ENCODE measurements around the gene OLFM1. TPM values are rescaled to one million over a fixed set of nuclear protein-coding genes. Genes with fewer than 3 reads are reported as not detected.
"Not testable (repeated sequence)": the region's sequence is repeated elsewhere in the genome, so short reads cannot be mapped to it uniquely, and the experiment has no call there.

Gene OLFM1
- total RNA-seq, 2 experiments from 2014 or later, result not detected

DNA sequence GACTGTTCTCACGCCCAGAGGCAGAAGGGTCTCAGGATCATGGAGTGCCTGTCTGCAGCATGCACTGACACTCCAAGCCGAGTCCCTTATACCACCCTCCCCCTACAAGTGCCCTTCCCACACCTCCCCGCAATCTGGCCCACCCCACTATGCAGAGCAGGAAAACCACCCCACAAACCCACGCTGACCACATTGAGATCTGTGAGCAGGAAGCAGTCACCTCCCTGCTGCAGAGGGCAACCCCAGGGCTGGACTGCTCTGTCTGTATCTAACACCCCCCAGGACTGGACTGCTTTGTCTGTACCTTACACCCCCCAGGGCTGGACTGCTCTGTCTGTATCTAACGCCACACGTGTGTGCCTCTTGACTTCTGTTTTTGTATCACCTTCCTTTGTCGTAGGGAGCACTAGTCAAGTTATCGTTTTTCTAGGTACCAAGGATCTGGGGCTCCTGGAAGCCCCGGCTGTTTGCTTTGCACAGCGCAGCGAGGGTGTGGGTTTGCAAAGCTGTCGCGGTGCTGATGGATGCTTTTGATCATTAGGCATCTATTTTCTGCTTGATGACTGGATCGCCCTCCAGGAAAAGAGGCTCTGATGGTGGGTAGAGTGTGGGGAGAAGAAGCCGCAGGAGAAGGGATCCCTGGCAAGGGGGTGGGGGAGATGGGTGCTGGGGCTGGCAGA, 21.5 kb downstream of the OLFM1 start:
- H3K4me1 Mint-ChIP-seq (ENCODE audit: low read depth), result peaks cover 10% of the 10 kb centered on the region
- H3K9me3 Mint-ChIP-seq (ENCODE audit: insufficient read depth), result no peaks in the 10 kb centered on the region
- ChIA-PET CTCF (no interaction called here), POLR2A (no interaction called here)
- H3K27me3 Mint-ChIP-seq (ENCODE audit: low read depth), result peaks cover 19% of the 10 kb centered on the region
- H3K36me3 Mint-ChIP-seq (ENCODE audit: low read depth), result no peaks in the 10 kb centered on the region
- DNase-seq (peak; percentile 44), ATAC-seq (no peak)
- no peak overlapping the region for H3K4me3 Mint-ChIP-seq
- H3K27ac Mint-ChIP-seq, result no peak overlapping the region

GRCh38 chr9:135109650-135110049, 22.2 kb downstream of the OLFM1 start:
- Mint-ChIP-seq H3K36me3 (ENCODE audit: low read depth) (no peaks in the 10 kb centered on the region), H3K4me3 (no peak overlapping the region), H3K4me1 (ENCODE audit: low read depth) (peaks cover 10% of the 10 kb centered on the region), H3K27ac (no peak overlapping the region), H3K9me3 (ENCODE audit: insufficient read depth) (no peaks in the 10 kb centered on the region), H3K27me3 (ENCODE audit: low read depth) (peaks cover 19% of the 10 kb centered on the region)
- DNase-seq (no peak), ATAC-seq (no peak)
- ChIA-PET POLR2A (no interaction called here), CTCF (no interaction called here)

DNA sequence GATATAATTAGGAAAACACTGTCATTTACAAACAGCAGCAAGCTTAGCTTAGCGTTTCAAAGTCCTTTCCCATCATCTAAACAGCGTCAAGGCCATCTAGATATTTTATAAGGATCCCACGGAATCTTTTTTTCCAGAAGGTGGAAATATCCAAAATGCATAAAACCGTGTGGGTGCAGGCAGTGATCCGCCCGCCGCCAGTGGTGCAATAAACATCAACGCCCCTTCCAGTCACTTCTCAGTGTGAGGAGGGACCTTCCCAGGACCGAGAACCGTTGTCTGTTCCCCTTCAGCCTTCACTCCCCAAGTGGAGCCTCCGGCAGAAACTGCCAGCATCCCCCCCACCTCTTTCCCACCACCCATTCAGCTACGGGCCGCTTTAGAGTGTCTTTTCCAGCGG, 22.9 kb downstream of the OLFM1 start:
- peaks cover 19% of the 10 kb centered on the region for H3K27me3 Mint-ChIP-seq (ENCODE audit: low read depth)
- ChIA-PET CTCF (interaction anchor here (0.6 kb wide), 1 partner anchor 54 kb away, joined by 3 read pairs; no protein-coding TSS in a partner anchor), POLR2A (no interaction called here)
- H3K4me3 Mint-ChIP-seq, result no peak overlapping the region
- H3K36me3 Mint-ChIP-seq (ENCODE audit: low read depth), result no peaks in the 10 kb centered on the region
- ATAC-seq (no peak), DNase-seq (no peak)
- no peaks in the 10 kb centered on the region for H3K9me3 Mint-ChIP-seq (ENCODE audit: insufficient read depth)
- H3K27ac Mint-ChIP-seq, result no peak overlapping the region
- H3K4me1 Mint-ChIP-seq (ENCODE audit: low read depth), result peaks cover 10% of the 10 kb centered on the region

- ATAC-seq; H3K9me3 Mint-ChIP-seq (ENCODE audit: insufficient read depth); CTCF ChIA-PET; H3K27ac Mint-ChIP-seq; POLR2A ChIA-PET; H3K4me1 Mint-ChIP-seq (ENCODE audit: low read depth); DNase-seq; H3K36me3 Mint-ChIP-seq (ENCODE audit: low read depth); H3K4me3 Mint-ChIP-seq: not testable (repeated sequence)
- H3K27me3 Mint-ChIP-seq (ENCODE audit: low read depth), result peaks cover 19% of the 10 kb centered on the region
Measured at GRCh38 chr9:135111600-135111999, 24.1 kb downstream of the OLFM1 start.

DNA sequence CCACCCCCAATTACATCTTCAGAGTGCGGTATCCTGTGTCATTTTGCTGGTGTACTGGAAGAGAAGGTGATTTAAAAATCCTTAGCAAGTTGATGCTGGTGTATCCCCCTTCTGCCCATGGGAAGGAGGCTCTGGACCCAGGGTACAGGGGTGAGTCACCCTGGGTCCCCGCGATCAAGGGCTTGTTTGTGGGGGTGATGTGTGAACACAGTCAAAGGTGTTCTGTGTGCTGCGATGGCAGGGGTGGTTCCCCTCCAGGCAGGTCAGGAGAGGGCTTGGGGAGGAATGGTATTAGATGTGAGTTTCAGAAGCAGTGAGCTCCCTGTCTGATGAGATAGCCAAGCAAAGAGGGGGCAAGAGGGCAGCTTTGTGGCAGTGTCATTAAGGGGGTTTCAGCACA, 28.9 kb downstream of the OLFM1 start:
- no peaks in the 10 kb centered on the region for H3K27me3 Mint-ChIP-seq (ENCODE audit: low read depth)
- H3K4me1 Mint-ChIP-seq (ENCODE audit: low read depth), result no peaks in the 10 kb centered on the region
- H3K4me3 Mint-ChIP-seq, result no peak overlapping the region
- no peaks in the 10 kb centered on the region for H3K9me3 Mint-ChIP-seq (ENCODE audit: insufficient read depth)
- ChIA-PET POLR2A (no interaction called here), CTCF (no interaction called here)
- no peak for ATAC-seq
- no peaks in the 10 kb centered on the region for H3K36me3 Mint-ChIP-seq (ENCODE audit: low read depth)
- DNase-seq, result no peak
- no peak overlapping the region for H3K27ac Mint-ChIP-seq

DNA sequence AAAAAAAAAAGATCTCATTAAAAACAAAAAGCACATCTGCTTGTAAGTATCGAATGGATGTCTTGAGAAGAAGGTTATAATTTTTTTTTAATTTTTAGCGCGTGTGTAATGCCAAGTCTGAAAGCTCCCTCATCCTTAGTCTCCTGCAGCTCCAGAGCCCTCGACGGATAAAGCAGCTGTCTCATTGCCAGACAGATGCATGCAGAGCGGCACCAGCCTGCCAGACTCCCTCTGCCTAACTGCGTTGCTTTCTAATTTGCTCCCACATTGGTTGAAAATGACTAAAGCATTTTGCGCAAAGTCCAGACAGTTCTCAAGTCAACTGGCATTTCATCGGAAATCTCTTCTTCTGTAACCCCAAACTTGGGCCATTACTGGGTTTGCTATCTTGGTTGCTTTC, 29.4 kb downstream of the OLFM1 start:
- ATAC-seq (no peak), DNase-seq (no peak)
- H3K27me3 Mint-ChIP-seq (ENCODE audit: low read depth), result no peaks in the 10 kb centered on the region
- no peaks in the 10 kb centered on the region for H3K9me3 Mint-ChIP-seq (ENCODE audit: insufficient read depth)
- H3K4me1 Mint-ChIP-seq (ENCODE audit: low read depth), result no peaks in the 10 kb centered on the region
- ChIA-PET POLR2A (no interaction called here), CTCF (no interaction called here)
- no peak overlapping the region for H3K27ac Mint-ChIP-seq
- no peaks in the 10 kb centered on the region for H3K36me3 Mint-ChIP-seq (ENCODE audit: low read depth)
- H3K4me3 Mint-ChIP-seq, result no peak overlapping the region

- Mint-ChIP-seq H3K27me3 (ENCODE audit: low read depth) (no peaks in the 10 kb centered on the region), H3K9me3 (ENCODE audit: insufficient read depth) (no peaks in the 10 kb centered on the region), H3K27ac (no peak overlapping the region), H3K4me3 (no peak overlapping the region), H3K4me1 (ENCODE audit: low read depth) (no peaks in the 10 kb centered on the region), H3K36me3 (ENCODE audit: low read depth) (no peaks in the 10 kb centered on the region)
- ATAC-seq, result no peak
- POLR2A ChIA-PET, result no interaction called here
- no peak for DNase-seq
- CTCF ChIA-PET, result no interaction called here
Measured at GRCh38 chr9:135117281-135117680, 29.8 kb downstream of the OLFM1 start.

DNA sequence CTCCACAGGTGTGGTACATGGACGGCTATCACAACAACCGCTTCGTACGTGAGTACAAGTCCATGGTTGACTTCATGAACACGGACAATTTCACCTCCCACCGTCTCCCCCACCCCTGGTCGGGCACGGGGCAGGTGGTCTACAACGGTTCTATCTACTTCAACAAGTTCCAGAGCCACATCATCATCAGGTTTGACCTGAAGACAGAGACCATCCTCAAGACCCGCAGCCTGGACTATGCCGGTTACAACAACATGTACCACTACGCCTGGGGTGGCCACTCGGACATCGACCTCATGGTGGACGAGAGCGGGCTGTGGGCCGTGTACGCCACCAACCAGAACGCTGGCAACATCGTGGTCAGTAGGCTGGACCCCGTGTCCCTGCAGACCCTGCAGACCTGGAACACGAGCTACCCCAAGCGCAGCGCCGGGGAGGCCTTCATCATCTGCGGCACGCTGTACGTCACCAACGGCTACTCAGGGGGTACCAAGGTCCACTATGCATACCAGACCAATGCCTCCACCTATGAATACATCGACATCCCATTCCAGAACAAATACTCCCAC, 32.1 kb downstream of the OLFM1 start:
- POLR2A ChIA-PET, result no interaction called here
- CTCF ChIA-PET, result no interaction called here
- Mint-ChIP-seq H3K4me3 (no peak overlapping the region), H3K27me3 (ENCODE audit: low read depth) (no peaks in the 10 kb centered on the region), H3K36me3 (ENCODE audit: low read depth) (no peaks in the 10 kb centered on the region), H3K27ac (no peak overlapping the region), H3K4me1 (ENCODE audit: low read depth) (no peaks in the 10 kb centered on the region), H3K9me3 (ENCODE audit: insufficient read depth) (no peaks in the 10 kb centered on the region)
- no peak for ATAC-seq
- DNase-seq, result no peak

- CTCF ChIA-PET, result no interaction called here
- H3K27ac Mint-ChIP-seq, result no peak overlapping the region
- no peak overlapping the region for H3K4me3 Mint-ChIP-seq
- no peaks in the 10 kb centered on the region for H3K9me3 Mint-ChIP-seq (ENCODE audit: insufficient read depth)
- no peak for ATAC-seq
- no peak for DNase-seq
- POLR2A ChIA-PET, result no interaction called here
- H3K27me3 Mint-ChIP-seq (ENCODE audit: low read depth), result no peaks in the 10 kb centered on the region
- no peaks in the 10 kb centered on the region for H3K4me1 Mint-ChIP-seq (ENCODE audit: low read depth)
- H3K36me3 Mint-ChIP-seq (ENCODE audit: low read depth), result no peaks in the 10 kb centered on the region
Measured at GRCh38 chr9:135120249-135120648, 32.8 kb downstream of the OLFM1 start.

GRCh38 chr9:135122316-135122715, 34.8 kb downstream of the OLFM1 start:
- no peak overlapping the region for H3K4me3 Mint-ChIP-seq
- DNase-seq (no peak), ATAC-seq (no peak)
- no peaks in the 10 kb centered on the region for H3K27me3 Mint-ChIP-seq (ENCODE audit: low read depth)
- H3K4me1 Mint-ChIP-seq (ENCODE audit: low read depth), result no peaks in the 10 kb centered on the region
- ChIA-PET CTCF (no interaction called here), POLR2A (no interaction called here)
- H3K36me3 Mint-ChIP-seq (ENCODE audit: low read depth), result no peaks in the 10 kb centered on the region
- H3K27ac Mint-ChIP-seq, result no peak overlapping the region
- no peaks in the 10 kb centered on the region for H3K9me3 Mint-ChIP-seq (ENCODE audit: insufficient read depth)

DNA sequence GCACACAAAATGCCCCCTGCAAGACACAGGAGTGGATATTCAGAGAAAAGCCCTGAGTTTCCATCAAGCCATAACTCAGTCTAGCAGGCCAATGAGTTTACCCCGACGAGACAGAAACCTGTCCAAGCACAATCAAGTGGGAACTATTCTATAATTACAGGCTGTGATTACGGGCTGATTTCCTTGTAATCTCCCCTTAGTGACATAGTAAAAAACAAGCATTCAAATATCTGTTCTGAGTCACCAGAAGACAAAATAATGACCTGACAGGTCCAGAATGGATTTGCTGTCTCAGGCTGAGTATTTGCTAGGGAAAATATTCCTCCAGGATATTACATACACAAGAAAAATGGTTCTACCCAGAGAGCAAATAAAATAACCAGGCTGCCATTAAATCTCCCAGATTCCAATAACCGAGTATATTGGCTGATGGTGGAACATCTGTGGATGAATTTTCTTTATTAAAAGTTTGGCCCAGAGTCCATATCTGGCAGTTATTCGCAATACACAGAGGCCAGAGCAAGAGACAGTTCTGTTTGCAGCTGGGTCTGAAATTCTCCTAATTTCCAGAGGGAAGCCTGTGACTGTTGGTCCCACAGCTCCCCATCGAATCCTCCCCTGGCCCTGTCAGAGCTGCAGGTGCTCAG, 35.8 kb downstream of the OLFM1 start:
- DNase-seq (no peak), ATAC-seq (no peak)
- POLR2A ChIA-PET, result no interaction called here
- Mint-ChIP-seq H3K4me3 (no peak overlapping the region), H3K27me3 (ENCODE audit: low read depth) (no peaks in the 10 kb centered on the region), H3K27ac (no peak overlapping the region), H3K9me3 (ENCODE audit: insufficient read depth) (no peaks in the 10 kb centered on the region), H3K36me3 (ENCODE audit: low read depth) (no peaks in the 10 kb centered on the region), H3K4me1 (ENCODE audit: low read depth) (no peaks in the 10 kb centered on the region)
- CTCF ChIA-PET, result no interaction called here

DNA sequence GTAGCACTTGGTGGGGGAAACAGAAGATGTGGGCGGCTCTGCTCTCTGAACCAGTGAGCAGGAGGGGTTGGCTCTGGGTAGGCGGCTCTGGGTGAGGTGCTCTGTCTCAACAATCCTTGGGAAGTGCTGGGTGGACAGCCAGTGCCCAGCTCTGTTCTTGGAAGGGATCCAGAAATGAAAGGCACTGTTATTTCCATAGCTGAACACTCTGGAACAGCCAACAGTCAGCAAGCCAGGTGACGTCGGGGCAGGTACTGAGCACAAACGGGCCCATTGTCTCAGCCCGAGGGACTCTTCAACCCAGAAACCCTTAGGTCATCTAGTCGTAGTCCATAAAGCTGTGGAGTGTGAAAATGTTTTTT, 36.3 kb downstream of the OLFM1 start:
- Mint-ChIP-seq H3K4me3 (no peak overlapping the region), H3K36me3 (ENCODE audit: low read depth) (no peaks in the 10 kb centered on the region), H3K27ac (no peak overlapping the region), H3K4me1 (ENCODE audit: low read depth) (no peaks in the 10 kb centered on the region), H3K27me3 (ENCODE audit: low read depth) (no peaks in the 10 kb centered on the region), H3K9me3 (ENCODE audit: insufficient read depth) (no peaks in the 10 kb centered on the region)
- ChIA-PET POLR2A (no interaction called here), CTCF (no interaction called here)
- no peak for ATAC-seq
- DNase-seq, result no peak

Data from activated CD8-positive, alpha-beta T cell treated with anti-CD3 and anti-CD28 coated beads, Interleukin-2, amount 10 ng/mL, durations not matched to agents 7 days and 5 days (primary cell).